ENCODE results near the gene RPL41.

GRCh38 chr12:56154246-56154771 is 37.9 kb downstream of the RPL41 start:
- no peak for TF ChIP-seq CTCF (IDR thresholded peaks at IDR 0.05)
- TF ChIP-seq POLR2AphosphoS5 (IDR thresholded peaks at IDR 0.05), result no peak
- no peak for TF ChIP-seq POLR2A (IDR thresholded peaks at IDR 0.05)
